ENCODE data around the gene PARP1.
"Not testable (repeated sequence)": the region's sequence is repeated elsewhere in the genome, so short reads cannot be mapped to it uniquely, and the experiment has no call there.

Gene PARP1

GRCh38 chr1:226407497-226408284 is at the start of gene PARP1:
Gene PARP1, minus strand, starts transcription at chr1:226408093. Its CDS starts 164 bp downstream, at chr1:226407929.
- FAIRE-seq (no peak), DNase-seq (ENCODE audit: low spot score) (peak; percentile 98)

GRCh38 chr1:226457307-226457712 is 49.4 kb upstream of the PARP1 start:
- no peak for DNase-seq (ENCODE audit: low spot score)
- no peak for FAIRE-seq

- no peak for FAIRE-seq
Observed at GRCh38 chr1:226455843-226456242, 48.0 kb upstream of the PARP1 start.

GRCh38 chr1:226454349-226454748 is 46.5 kb upstream of the PARP1 start:
- DNase-seq (ENCODE audit: low spot score) (no peak), FAIRE-seq (no peak)

More at GRCh38 chr1:226455843-226456242, 48.0 kb upstream of the PARP1 start:
- no peak for DNase-seq (ENCODE audit: low spot score)

GRCh38 chr1:226453015-226453704 is 45.3 kb upstream of the PARP1 start:
- FAIRE-seq (no peak), DNase-seq (ENCODE audit: low spot score) (no peak)

- DNase-seq (ENCODE audit: low spot score) (no peak), FAIRE-seq (no peak)
Observed at GRCh38 chr1:226450688-226451087, 42.8 kb upstream of the PARP1 start.

- FAIRE-seq (no peak), DNase-seq (ENCODE audit: low spot score) (no peak)
Observed at GRCh38 chr1:226449823-226450222, 41.9 kb upstream of the PARP1 start.

GRCh38 chr1:226447932-226448665 is 40.2 kb upstream of the PARP1 start:
- DNase-seq (ENCODE audit: low spot score) (no peak), FAIRE-seq (no peak)

GRCh38 chr1:226446094-226446493 is 38.2 kb upstream of the PARP1 start:
- FAIRE-seq = no peak

GRCh38 chr1:226444901-226445300 is 37.0 kb upstream of the PARP1 start:
- FAIRE-seq = no peak
- no peak for DNase-seq (ENCODE audit: low spot score)

More at GRCh38 chr1:226446094-226446493, 38.2 kb upstream of the PARP1 start:
- DNase-seq (ENCODE audit: low spot score) = no peak

GRCh38 chr1:226443439-226443838 is 35.5 kb upstream of the PARP1 start:
- FAIRE-seq (no peak), DNase-seq (ENCODE audit: low spot score) (peak; percentile 61)

GRCh38 chr1:226443033-226443432 is 35.1 kb upstream of the PARP1 start:
- FAIRE-seq (no peak), DNase-seq (ENCODE audit: low spot score) (no peak)

- FAIRE-seq = no peak
- no peak for DNase-seq (ENCODE audit: low spot score)
Observed at GRCh38 chr1:226441629-226442028, 33.7 kb upstream of the PARP1 start.

- DNase-seq (ENCODE audit: low spot score) = no peak
- FAIRE-seq = no peak
Observed at GRCh38 chr1:226440512-226440911, 32.6 kb upstream of the PARP1 start.

GRCh38 chr1:226438007-226438406 is 30.1 kb upstream of the PARP1 start:
- no peak for FAIRE-seq
- no peak for DNase-seq (ENCODE audit: low spot score)

GRCh38 chr1:226436855-226437491 is 29.1 kb upstream of the PARP1 start:
- FAIRE-seq = no peak
- DNase-seq (ENCODE audit: low spot score) = no peak

- DNase-seq (ENCODE audit: low spot score) (no peak), FAIRE-seq (no peak)
Observed at GRCh38 chr1:226436472-226436854, 28.6 kb upstream of the PARP1 start.

GRCh38 chr1:226433341-226433720 is 25.4 kb upstream of the PARP1 start:
- DNase-seq (ENCODE audit: low spot score) (no peak), FAIRE-seq (no peak)

- FAIRE-seq (no peak), DNase-seq (ENCODE audit: low spot score) (no peak)
Observed at GRCh38 chr1:226432586-226433340, 24.9 kb upstream of the PARP1 start.

- DNase-seq (ENCODE audit: low spot score); FAIRE-seq: not testable (repeated sequence)
Observed at GRCh38 chr1:226431898-226432297, 24.0 kb upstream of the PARP1 start.

Data from urothelium cell line (cell line).